ENCODE measurements around the gene HAND1.

The HAND1 gene

DNA sequence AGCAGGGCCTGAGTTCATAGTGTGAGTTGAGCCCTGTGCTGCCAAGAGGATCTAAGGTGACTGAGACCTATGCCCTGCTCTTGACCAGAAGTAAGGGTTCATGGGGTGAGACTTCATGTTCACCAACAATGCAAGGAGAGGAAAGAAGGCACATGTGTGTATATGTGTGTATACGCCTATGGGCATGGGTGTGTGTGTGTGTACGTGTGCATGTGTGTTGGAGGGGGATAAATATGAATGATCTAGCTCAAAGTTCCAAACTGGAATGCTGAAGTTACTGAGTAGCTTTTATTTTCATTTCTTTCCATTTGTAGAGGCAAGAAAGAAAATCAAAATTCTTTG, 25.6 kb upstream of the HAND1 start:
- DNase-seq = no peak

DNA sequence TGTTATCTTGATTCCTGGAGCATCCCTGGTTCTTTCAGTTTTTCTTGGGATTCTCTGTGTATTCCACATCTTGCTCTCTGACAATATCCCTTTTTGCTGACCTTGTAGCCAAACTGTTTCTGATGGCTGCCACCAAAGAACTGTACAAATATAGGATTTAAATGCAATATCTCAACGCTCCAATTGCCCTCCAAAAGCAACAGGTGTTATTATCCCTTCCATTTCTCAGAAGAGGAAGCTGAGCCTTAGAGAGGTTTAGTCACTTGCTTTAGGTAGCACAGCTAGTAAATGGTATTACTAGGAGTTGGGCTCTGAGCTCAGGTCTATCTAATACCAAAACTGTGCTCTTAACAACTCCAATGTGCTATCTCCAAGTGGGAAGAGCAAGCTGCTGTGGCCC, 24.2 kb upstream of the HAND1 start:
- DNase-seq = no peak

DNA sequence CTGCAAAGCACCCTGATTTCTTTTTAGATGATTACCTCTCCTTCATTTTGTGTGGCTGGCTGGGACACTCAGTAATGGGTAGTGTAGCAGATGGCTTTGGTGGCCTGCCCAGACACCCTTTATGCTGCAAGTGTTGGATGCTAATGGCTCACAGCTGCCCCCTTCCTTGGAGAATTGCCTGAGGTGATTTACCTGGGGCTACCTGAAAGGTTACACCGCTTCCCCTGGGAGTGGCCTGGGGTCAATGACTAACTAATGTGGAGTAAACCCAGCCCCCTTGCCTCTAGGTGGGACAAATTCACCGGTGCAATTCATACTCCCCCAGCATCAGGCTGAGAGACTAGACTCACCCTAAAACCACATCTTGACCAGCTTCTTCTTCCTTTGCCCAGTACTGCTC, 23.5 kb upstream of the HAND1 start:
- DNase-seq = no peak

DNA sequence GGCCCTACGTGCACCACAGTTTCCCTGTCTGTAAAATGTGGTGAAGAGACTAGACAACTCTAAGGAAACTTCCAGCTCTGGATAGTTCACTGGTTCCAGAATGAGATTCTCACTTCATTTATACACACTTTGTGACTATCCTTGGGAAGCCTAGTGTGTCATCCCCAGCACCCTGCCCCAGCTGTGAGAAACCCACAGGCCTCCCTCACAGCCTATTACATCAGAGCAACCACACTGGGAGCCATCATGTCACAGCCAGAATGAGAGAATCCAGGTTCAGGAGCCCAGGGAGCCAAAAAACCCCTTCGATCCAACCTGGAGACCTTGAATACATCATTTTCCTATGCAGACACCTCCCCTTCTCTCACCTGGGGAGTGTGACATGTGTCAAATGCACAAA, 21.0 kb upstream of the HAND1 start:
- no peak for DNase-seq

DNA sequence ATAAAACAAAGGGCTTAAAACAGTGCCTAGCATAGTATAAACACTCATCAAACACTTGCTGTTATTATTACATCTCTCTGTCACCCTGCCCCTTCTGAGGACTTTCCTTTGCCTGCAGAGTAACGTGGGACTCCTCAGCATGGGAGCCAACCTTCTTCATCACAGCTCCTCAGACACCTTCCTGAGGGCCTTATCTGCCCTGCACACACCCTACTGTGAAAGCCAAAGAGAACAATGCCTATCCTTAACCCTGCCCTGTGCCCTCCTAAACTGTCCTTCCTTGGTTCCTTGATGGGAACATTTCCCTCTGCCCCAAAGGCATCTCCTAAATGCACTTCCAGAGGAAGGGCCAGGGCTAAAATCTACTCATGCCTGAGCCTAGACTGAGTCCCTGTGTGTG, 20.6 kb upstream of the HAND1 start:
- DNase-seq = no peak

DNA sequence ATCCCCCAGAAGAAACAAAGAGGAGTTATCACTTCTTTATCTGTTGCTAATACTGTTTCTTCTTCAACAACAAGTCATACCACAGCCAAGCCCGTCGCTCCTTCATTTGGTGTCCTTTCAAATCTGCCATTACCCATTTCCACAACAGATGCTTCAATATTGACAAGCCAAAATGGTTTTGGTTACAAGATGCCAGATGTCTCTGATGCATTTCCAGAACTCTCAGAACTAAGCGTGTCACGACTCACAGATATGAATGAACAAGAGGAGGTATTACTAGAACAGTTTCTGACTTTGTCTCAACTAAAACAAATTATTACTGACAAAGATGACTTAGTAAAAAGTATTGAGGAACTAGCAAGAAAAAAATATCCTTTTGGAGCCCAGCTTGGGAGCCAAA, 16.0 kb upstream of the HAND1 start:
- DNase-seq = no peak

DNA sequence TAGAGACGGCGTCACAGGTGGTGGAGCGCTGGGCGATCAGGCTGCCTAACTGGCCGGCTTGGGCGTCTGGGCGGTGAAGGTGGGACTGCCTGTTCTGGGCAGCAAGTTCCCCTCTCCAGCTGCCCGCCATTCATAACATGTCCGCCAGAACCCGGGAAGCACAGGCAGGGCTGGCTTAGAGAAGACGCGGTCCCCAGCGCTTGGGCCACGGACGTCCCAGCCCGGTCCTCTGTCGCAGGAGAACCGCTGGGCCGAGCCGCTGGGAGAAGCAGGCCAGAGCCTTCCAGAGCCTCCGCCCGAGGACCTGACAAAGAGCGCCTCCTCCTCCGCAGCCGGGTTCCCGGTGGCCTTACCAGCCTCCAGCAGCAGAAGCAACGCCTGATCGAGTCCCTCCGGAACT, 15.2 kb upstream of the HAND1 start:
- no peak for DNase-seq

DNA sequence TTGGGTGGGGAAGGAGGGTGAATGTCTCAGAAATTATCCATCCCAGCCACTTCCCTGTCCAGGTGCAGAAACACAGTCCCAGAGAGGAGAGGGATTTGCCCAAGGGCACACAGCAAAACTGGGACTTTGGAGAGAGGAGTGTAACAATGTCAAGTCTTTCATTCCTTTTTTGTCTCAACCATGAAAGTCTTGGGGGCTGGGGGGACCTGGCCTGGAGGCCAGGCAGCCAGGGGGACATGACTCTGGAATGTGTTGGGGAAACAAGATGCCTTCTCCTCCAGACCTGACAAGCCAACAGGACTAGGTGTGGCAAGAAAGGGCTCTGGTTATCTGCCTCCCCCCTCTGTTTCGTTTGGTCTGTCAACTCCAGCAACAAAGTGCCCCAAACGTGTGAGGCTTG, 13.9 kb upstream of the HAND1 start:
- DNase-seq = no peak

DNA sequence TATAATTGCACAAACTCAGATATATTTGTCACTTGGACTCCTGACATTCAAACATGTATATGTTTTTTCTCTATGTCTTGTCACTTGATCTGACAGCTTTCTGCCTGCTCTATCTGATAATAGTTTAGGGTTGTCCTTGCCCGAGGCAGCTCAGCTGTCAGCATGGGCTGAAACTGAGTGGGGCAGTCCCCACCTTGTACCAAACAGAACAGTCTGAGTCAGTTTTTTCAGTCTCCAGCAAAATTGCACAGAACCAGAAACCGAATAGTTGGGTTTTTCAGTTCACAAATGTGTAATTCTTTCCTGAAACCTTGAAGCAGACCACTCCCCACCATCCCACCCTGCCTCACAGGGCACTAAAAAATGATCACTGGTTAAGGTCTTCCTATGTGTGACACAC, 9.5 kb upstream of the HAND1 start:
- peak; percentile 84 for DNase-seq

DNA sequence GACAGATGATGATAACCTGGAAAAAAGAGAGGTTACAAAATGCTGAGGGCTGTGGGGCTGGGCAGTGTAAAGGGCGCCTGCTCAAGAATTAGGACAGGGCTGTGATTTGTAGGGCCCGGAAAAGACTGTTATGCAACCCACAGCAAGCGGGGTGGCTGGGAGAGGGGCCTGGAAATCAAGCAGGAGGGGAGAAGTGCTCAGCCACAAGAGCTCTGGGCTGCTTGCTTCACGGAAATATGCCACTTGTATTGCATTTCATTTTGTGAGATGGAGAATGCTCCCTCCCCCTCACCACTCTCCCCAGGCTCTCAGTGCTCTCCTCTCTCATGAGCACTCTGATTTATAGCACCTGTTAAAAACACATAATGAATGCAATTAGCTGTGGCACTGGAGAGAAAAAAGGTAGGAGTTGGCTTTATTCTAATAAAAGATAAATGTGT, 8.4 kb upstream of the HAND1 start:
- DNase-seq = no peak

DNA sequence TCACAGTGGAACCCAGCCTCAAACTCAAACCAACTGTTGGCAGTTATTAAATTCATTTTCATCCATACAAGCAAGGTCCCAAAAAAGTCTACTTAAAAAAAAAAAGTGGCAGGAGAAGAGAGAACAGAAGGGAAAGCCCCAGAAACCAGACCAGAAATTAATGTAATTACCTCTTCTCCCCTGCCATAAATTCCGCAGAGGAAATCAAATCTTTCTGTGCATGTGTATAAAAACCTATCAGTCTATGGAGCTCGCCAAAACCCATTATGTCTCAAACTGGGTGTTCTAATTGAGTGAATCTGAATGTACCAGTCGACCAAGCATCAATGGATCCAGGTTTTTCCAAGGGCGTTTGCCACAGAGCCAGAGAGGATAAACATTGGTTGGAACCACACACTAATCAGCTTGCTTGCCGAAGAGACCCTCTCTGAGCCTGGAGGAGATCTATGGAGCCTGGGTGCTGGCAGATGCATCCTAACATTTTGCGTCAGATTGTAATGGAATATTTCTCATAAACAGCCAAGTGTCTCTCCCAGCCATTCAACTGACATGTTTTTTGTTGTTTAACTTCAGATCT, 7.9 kb upstream of the HAND1 start:
- DNase-seq = no peak

DNA sequence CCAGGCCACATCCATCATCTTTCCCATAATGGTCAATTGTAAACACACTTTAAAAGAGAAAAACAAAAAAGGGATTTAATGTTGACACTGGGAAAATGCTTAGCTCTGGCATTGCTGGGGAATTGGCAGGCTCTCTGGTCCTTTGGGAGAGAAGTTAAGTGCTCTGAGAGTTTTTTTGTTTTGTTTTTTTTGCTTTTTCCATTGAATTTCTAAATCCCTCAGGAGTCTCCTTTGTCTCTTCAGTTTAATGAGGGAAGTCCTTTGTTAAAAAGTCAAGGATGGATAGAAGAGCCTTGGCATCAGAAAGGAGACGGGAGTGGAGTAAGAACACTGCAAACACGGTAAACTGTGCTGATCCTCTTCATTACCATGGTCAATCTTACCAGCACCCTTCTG, 7.1 kb upstream of the HAND1 start:
- DNase-seq = no peak

DNA sequence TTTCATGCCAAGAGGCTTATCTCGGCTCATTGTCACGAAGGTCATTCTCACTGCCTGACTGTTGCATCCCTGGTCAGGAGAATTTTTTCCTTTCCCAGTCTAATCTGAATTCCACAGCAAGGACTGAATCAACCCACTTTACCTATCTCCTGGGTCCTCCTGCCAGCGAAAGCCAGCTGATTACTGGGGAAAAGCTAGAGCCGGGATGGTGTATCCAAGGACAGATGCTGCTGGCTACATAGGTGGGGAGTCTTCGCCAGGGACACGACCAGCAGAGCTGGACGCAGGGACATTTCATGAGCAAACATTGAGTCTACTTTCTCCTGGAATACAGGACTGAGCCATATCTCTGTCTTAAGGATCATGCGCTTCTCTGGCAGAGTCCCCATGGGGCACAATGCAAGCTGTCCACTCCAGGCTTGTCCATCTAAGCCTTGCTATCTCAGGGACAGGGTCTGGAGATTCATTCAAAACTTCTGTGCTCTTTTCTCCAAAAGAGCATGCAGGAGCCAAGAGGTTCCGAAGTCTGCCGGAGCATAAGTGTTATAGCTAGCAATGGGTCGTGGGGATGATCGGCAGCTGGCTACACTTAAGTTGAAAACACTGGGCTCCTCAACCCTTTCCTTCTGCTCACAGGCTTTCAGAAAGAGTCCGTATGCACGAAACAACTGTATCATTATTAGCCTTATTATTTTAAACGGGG, 6.5 kb upstream of the HAND1 start:
- DNase-seq = no peak

DNA sequence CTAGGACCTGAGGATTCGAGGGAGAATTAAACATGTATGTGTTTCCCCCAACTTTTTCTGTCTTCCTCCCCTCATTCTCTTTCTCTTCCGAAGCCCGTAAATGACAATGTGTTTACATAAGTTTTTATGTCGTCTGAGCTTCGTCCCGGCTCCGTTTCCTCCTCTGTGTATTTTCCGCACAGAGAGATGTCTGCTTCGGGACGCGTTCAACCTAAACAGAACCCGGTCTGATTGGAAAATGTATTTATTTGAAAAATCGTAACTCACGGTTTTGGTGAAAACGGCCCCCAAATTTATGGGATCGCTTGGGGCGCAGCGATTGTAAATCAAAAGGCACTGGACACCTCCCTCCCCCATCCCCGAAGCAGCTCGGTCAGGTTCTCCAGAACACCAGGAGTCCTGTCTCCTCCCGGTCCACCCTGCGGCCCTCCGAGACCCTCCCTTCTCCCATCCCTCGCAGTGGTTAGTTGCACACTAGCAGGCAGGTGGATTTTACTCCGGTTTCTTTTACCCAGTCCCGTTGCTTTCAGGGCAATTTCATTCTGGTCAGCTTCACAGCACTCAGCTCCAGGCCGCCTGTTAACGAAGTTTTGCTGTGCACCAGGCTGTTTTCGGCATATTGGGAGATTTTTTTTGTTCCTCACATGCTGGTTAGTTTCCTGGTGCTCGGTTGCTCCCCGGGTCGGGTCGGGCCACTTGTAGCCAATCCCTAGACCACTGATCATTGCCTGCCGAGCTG, 5.8 kb upstream of the HAND1 start:
- no peak for DNase-seq

DNA sequence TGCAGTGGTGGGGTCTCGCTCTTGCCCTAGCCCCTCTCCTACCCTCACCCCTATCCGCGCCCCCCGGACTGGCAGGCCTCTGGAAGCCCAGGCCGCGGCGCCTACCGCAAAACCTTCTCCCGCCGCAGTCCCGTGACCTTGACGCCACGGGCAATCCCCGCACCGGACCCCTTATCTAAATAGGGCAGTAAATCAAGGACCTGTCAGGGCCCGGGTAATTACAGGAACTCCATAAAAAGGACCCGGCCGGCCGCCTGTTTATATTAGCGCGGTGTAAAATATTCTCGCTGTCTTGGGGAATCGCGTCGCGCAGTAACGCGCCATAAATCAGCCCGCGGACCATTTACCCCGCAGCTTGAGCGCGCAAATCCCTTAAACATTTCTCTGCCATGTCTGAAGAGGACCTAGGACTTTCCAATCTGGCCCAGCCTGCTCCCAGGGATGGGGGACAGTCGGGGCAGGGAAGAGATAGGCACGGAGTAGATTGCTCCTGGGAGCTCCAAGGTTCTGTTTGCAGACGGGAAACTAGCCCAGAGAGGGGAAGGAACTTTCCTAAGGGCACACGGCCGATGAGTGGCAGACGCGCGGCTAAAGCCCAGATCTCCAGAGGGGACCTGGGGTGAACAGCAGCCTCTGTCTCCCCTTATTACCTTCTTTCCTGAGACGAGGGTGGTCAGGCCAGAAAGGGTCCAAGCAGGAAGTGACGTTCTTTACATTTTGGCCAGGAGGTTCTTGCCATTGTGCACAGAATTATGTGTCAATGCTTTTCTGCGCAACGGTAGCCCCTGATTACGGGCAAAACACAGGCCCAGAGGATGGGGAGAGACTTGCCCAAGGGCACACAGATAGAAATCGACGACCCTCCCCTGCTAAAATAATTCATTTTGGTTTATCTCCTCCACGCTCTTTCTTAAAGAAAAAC, 4.8 kb upstream of the HAND1 start:
- no peak for DNase-seq

DNA sequence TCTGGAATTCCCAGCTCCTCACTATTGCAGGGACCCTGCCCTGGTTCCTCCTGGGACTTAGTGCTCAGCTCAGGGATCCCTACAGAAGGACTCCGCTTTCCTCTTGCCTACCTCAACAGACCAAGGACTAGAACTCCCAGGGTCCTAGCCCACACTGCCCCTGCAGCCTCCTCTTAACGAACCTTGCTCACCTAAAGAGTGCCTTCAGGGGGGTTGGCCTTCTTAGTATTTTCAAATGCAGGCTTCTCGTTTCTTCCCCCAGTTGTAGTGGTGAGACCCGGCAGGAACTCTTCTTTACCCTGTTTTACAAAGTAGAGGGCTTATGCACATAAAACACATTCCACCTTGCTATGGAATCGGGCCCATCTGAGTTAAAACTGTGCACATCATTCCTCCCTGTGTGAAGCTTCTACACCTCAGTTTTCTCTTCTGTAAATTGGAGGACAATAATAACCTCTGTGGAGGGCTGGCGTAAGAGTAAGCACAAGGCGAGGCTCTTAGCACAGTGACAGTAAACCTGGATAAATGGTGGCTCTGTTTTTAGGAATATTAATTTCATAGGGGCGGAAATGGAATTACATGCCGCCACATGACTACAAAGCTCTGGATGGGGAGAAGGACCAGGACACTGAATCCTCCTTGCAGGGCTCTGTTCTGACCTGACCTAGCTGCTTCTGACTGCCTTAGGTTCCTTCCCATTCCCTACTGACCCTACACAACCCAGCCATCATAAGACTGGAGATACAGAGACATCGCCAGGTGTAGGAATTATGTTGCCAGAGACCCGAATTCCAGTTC, 3.8 kb upstream of the HAND1 start:
- no peak for DNase-seq

DNA sequence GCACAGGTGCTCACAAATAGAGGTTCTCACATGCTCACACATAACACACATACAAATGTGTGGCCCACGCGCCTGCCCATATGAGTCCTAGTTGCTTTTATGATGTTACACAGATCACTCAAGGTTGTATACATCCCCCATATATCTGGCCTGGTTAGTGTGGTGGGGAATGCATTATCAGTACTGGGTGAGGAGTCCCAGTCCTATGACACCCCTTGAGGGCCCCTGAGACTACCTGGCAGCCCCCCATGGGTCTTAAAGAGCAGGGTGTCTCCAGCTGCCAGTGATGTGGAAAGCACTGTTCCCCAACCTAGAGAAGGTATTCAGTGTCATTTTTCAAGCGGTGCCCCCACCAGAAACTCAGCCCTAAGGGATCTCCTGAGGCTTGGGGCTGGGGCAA, 2.8 kb upstream of the HAND1 start:
- DNase-seq = no peak

DNA sequence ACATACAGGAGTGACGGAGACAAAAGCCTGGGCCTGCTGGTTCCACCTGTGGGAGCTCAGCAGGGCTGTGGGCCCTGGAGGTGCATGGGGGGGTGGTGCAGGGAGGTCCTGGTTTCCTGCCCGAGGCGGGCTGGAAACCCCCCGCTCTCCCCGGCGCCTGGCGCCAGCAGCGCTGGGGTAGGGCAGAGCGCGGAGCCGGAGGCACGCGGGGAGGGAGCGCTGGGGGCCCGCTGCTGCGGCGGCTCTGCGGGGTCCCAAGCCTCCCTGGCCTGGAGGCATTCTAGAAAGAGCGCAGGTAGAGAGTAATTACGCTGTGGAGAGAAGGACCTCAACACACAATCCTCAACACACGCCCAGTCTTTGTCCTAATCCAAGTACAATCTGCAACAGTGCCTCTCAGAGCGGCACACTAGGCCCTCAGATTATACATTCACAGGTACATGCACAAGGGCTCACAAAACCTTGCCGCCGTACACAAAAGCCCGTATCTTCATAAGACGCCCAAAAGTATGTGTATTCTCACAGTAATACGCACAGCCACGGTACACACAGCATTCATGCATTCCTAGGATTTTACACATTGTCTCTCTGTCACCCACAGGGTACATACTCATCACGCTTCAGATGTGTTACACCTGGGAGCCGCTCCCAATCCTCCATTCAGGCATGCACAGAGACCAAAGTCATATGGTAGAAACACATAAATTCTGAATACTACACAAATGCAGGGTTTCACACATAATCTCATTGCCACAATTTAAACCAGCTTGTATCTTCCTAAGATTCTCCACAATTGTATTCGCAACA, 2.1 kb upstream of the HAND1 start:
- DNase-seq = no peak

DNA sequence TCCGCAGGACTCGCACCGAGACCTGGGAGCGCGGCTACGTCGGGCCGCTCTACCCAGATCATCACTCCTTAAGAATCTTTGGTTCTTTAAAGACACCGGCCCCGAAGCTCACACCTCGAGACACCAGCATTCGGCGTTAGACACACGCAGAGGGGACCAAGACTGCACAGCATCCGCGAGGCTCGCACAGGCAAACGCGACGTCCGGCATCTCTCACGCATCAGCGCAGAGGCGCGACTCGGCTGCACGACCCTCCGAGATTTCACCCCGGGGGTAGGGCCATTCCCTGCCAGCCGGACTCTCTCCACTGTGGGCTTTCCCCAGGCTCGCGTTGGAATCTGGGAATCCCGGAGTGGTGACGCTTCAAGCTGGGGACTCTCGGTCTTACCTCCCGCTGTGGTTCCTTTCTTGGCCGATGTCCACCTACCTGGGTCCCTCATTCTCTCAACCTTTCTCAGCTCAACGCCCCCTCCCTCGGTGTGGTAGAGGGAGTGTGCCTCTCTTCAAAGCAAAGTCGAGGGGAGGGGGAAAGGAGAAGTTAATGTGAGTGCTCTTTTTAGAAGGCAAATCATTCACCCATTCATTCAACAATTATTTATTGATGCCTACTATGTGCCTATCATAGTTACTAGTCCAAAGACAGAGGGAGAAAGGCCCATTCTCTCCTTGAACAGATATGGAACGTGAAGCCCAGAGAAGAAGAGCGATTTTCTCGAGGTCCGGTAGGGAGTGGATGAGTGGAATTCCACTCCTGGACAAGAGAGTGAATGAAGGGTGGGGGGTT, 1.3 kb upstream of the HAND1 start:
- DNase-seq = no peak

DNA sequence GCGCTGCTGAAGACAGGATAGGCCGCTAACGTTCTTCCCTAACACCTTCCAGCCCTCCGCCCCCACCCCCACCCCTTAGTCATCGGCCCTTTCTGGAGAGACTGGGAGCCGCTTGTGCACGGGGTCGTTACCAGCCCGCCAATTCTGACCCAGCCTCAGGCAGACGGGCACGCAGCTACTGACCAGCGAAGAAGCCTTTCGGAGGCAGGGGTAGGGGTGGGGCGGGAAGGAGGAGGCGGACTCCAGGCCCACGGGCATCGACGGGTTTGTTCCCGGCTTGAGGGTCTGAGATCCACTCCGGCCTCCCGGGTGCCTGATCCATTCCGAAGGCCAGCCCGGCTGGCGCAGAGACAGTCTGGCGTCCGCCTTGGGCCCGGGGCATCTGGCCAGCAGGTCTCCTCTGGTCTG, 729 bp upstream of the HAND1 start:
- DNase-seq = no peak
